Uterus (tissue), 4 donors: Measurements from ENCODE around the gene ADARB2. TPM values are rescaled to one million over a fixed set of nuclear protein-coding genes. Genes with fewer than 3 reads are reported as not detected.

Experiments
- DNase-seq, 2 donors: peaks; one replicate each; pipeline ENCODE4 v3.0.0-alpha.2; 2019 to 2020
- H3K27ac ChIP-seq, 2 donors: fragments of 200-600 bp; sonication (generic); 1 replicate in 1 of 2; 2 replicates in 1 of 2; pipeline ENCODE4 v1.5.1; 2016 to 2018
- H3K27me3 ChIP-seq, 2 donors: fragments of 200-600 bp; sonication (generic); one replicate each; pipeline ENCODE4 v1.5.1; 2018 to 2019; ENCODE audit warnings: control low read depth in 1 of 2
- H3K36me3 ChIP-seq, 2 donors: fragments of 200-600 bp; sonication (generic); one replicate each; pipeline ENCODE4 v1.5.1; 2019; ENCODE audit warnings: control low read depth in 1 of 2
- H3K4me1 ChIP-seq, 2 donors: fragments of 200-600 bp; sonication (generic); one replicate each; pipeline ENCODE4 v1.5.1; 2018 to 2019; ENCODE audit warnings: control low read depth in 1 of 2
- H3K4me3 ChIP-seq, 2 donors: fragments of 200-600 bp; sonication (generic); 1 replicate in 1 of 2; 2 replicates in 1 of 2; pipeline ENCODE4 v1.5.1; 2018 to 2019; ENCODE audit warnings: mild to moderate bottlenecking in 1 of 2
- H3K9me3 ChIP-seq, 2 donors: fragments of 200-600 bp; sonication (generic); one replicate each; pipeline ENCODE4 v1.5.1; 2019; ENCODE audit warnings: control low read depth in 1 of 2
- POLR2A ChIP-seq, 2 donors: fragments of 450-650 bp; IDR thresholded peaks; one replicate each; pipeline ENCODE4 v1.6.1; 2016; ENCODE audit warnings: antibody characterized with exemption in 2 of 2, mild to moderate bottlenecking in 1 of 2, moderate library complexity in 1 of 2
- intact Hi-C: fragments of 100-400 bp; cut with DNase I; formaldehyde crosslinking; loops from one replicate; pipeline ENCODE4 v1.15.1; 2023; ENCODE audit warnings: low total_unique reads
- total RNA-seq, 4 donors: library from RNA; depleted of rRNA in 3 of 4; stranded (reverse); fragments of >200 nt in 3 of 4; gene quantifications; one replicate each; pipeline versions ENCODE4 v1.1.0 to v1.2.4, GENCODE V29; 2014 to 2023
- TF ChIP-seq, protein P1 (sequence below), 4 experiments: fragments of 200-600 bp in 2 of 4; fragments of 450-650 bp in 2 of 4; sonication (generic) in 2 of 4; IDR thresholded peaks; one replicate each; pipeline ENCODE4 v1.5.1; 2016 to 2019; ENCODE audit warnings: antibody characterized with exemption in 4 of 4, mild to moderate bottlenecking in 2 of 4, moderate library complexity in 1 of 4
- donor health status: DM: yes; HTN: yes; CAD: no.

Gene ADARB2
- total RNA-seq, 4 donors from 2014 or later, result 0.76 to 2.6 (median 2.0) TPM; not detected in 1

GRCh38 chr10:1591742-1592141 lies 145.6 kb downstream of the ADARB2 start:
- no peak overlapping the region for H3K27ac ChIP-seq
- no peaks in the 10 kb centered on the region for H3K27me3 ChIP-seq
- DNase-seq, result no peak
- intact Hi-C loops, result no loop called here
- H3K4me1 ChIP-seq, result no peaks in the 10 kb centered on the region
- no peaks in the 10 kb centered on the region for H3K9me3 ChIP-seq
- H3K4me3 ChIP-seq, result no peak overlapping the region
- no peaks in the 10 kb centered on the region for H3K36me3 ChIP-seq
- no peak for TF ChIP-seq POLR2A (IDR thresholded peaks at IDR 0.05)
- TF ChIP-seq, protein P1, sequence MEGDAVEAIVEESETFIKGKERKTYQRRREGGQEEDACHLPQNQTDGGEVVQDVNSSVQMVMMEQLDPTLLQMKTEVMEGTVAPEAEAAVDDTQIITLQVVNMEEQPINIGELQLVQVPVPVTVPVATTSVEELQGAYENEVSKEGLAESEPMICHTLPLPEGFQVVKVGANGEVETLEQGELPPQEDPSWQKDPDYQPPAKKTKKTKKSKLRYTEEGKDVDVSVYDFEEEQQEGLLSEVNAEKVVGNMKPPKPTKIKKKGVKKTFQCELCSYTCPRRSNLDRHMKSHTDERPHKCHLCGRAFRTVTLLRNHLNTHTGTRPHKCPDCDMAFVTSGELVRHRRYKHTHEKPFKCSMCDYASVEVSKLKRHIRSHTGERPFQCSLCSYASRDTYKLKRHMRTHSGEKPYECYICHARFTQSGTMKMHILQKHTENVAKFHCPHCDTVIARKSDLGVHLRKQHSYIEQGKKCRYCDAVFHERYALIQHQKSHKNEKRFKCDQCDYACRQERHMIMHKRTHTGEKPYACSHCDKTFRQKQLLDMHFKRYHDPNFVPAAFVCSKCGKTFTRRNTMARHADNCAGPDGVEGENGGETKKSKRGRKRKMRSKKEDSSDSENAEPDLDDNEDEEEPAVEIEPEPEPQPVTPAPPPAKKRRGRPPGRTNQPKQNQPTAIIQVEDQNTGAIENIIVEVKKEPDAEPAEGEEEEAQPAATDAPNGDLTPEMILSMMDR (IDR thresholded peaks at IDR 0.05), result no peak

- H3K9me3 ChIP-seq, result no peaks in the 10 kb centered on the region
- H3K27ac ChIP-seq, result no peak overlapping the region
- TF ChIP-seq, protein P1 (IDR thresholded peaks at IDR 0.05), result no peak
- TF ChIP-seq POLR2A (IDR thresholded peaks at IDR 0.05), result no peak
- intact Hi-C loops, result no loop called here
- no peaks in the 10 kb centered on the region for H3K36me3 ChIP-seq
- no peaks in the 10 kb centered on the region for H3K27me3 ChIP-seq
- DNase-seq, result no peak
- H3K4me1 ChIP-seq, result no peaks in the 10 kb centered on the region
- H3K4me3 ChIP-seq, result no peak overlapping the region
Observed at GRCh38 chr10:1591045-1591444, 146.3 kb downstream of the ADARB2 start.

- Histone ChIP-seq H3K27ac (no peak overlapping the region), H3K4me3 (no peak overlapping the region), H3K36me3 (no peaks in the 10 kb centered on the region), H3K9me3 (no peaks in the 10 kb centered on the region), H3K4me1 (no peaks in the 10 kb centered on the region), H3K27me3 (no peaks in the 10 kb centered on the region)
- no peak for DNase-seq
- no peak for TF ChIP-seq POLR2A (IDR thresholded peaks at IDR 0.05)
- intact Hi-C loops, result no loop called here
Observed at GRCh38 chr10:1589257-1589656, 148.1 kb downstream of the ADARB2 start.

GRCh38 chr10:1582739-1583138 lies 154.6 kb downstream of the ADARB2 start:
- no peaks in the 10 kb centered on the region for H3K36me3 ChIP-seq
- no peak for DNase-seq
- TF ChIP-seq POLR2A (IDR thresholded peaks at IDR 0.05), result no peak
- TF ChIP-seq, protein P1 (IDR thresholded peaks at IDR 0.05), result no peak
- no peaks in the 10 kb centered on the region for H3K4me1 ChIP-seq
- intact Hi-C loops, result no loop called here
- no peak overlapping the region for H3K4me3 ChIP-seq
- H3K9me3 ChIP-seq, result no peaks in the 10 kb centered on the region
- no peak overlapping the region for H3K27ac ChIP-seq
- H3K27me3 ChIP-seq, result no peaks in the 10 kb centered on the region

DNA sequence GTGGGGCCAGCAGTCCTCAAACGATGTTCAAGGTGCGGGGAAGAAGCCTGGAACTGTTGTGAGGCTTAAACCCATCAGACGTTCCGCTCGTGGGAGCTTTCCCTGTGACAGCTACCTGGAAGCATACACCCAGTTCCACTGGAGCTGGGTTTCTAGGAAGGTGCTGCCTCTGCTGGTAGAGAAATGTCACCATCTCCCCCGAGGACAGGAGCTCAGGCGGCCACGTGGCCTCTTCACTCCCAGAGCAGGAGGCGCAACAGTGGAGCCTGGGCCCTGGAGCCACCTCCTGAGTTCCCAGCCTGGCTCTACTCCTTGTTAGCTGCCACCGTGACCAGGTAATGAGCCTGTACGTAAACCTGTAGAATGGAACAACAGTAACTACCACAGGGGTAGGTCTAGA lies 156.1 kb downstream of the ADARB2 start:
- DNase-seq, result no peak
- H3K4me1 ChIP-seq, result no peaks in the 10 kb centered on the region
- TF ChIP-seq, protein P1 (IDR thresholded peaks at IDR 0.05), result no peak
- TF ChIP-seq POLR2A (IDR thresholded peaks at IDR 0.05), result no peak
- H3K9me3 ChIP-seq, result no peaks in the 10 kb centered on the region
- intact Hi-C loops, result no loop called here
- H3K4me3 ChIP-seq, result no peak overlapping the region
- no peaks in the 10 kb centered on the region for H3K27me3 ChIP-seq
- no peak overlapping the region for H3K27ac ChIP-seq
- H3K36me3 ChIP-seq, result no peaks in the 10 kb centered on the region

GRCh38 chr10:1579671-1580070 lies 157.7 kb downstream of the ADARB2 start:
- H3K9me3 ChIP-seq, result no peaks in the 10 kb centered on the region
- no peak for DNase-seq
- no peaks in the 10 kb centered on the region for H3K27me3 ChIP-seq
- no peak overlapping the region for H3K27ac ChIP-seq
- TF ChIP-seq, protein P1 (IDR thresholded peaks at IDR 0.05), result no peak
- TF ChIP-seq POLR2A (IDR thresholded peaks at IDR 0.05), result no peak
- H3K36me3 ChIP-seq, result no peaks in the 10 kb centered on the region
- intact Hi-C loops, result no loop called here
- no peaks in the 10 kb centered on the region for H3K4me1 ChIP-seq
- H3K4me3 ChIP-seq, result no peak overlapping the region
